GM19099 (cell line): ENCODE measurements around the gene DSCAML1.

Experiments used
- POLR2A ChIP-seq: IDR thresholded peaks from 3 replicates; pipeline ENCODE4 v1.6.1; 2011; ENCODE audit warnings: low read depth; ENCODE audit not compliant: insufficient read length; ENCODE audit errors: extremely low read depth

DSCAML1 gene

DNA sequence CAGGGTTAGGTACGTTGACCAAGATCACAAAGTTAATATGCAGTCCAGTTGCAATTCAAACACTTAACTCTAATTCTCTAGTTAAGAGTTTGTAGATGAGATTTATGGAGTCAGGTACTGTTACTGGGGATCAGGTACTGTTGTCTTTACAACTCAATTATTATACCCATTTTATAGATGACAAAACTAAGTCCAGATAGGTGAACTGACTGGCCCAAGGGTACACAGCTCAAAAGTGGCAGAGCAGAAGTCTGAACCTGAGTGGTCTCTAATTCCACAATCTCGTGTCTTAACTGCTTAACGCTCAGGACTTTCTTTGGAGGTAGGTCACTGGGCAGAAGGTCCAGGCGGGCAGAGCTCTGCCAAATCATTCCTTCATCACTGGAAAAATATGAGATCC, 77.5 kb downstream of the DSCAML1 start:
- TF ChIP-seq POLR2A, result no peak

DNA sequence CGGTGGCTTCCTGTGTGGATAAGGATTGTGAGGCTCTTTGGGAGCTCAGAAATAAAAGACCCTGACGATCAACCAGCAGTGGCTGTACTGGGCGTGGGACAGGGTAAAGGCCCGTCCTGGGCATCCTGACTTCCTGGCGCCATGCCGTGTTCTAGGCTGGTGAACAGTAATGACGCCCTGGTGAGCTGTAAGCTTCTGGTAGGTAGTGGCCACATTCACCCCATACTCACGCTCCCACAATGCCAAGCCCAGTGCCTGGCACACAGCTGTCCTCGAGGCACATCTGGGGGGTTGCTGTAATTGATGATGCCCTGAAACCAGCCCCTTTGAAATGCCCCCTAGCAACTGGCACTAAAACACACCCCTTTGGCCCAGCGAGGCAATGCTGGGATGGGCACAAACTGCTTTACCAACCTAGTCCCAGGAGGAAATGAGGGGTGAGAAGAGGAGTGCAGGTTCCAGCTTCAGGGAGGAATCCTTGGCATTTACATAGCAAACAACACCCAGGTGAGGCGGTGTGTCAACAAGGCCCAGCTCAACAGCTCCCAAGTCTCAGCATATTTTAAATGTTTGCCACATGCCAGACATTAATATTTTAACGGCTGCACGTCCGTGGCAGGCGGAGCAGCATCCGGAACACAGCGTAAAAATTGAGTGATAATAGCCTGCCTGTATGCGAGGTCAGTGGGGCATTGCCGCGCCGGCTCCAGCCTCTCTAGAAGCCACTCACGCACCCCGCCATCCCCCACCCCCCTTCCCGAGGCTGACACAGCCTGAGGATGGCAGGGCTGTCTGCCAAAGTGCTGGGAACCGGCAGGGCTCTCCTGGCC, 79.3 kb downstream of the DSCAML1 start:
- TF ChIP-seq POLR2A, result no peak

DNA sequence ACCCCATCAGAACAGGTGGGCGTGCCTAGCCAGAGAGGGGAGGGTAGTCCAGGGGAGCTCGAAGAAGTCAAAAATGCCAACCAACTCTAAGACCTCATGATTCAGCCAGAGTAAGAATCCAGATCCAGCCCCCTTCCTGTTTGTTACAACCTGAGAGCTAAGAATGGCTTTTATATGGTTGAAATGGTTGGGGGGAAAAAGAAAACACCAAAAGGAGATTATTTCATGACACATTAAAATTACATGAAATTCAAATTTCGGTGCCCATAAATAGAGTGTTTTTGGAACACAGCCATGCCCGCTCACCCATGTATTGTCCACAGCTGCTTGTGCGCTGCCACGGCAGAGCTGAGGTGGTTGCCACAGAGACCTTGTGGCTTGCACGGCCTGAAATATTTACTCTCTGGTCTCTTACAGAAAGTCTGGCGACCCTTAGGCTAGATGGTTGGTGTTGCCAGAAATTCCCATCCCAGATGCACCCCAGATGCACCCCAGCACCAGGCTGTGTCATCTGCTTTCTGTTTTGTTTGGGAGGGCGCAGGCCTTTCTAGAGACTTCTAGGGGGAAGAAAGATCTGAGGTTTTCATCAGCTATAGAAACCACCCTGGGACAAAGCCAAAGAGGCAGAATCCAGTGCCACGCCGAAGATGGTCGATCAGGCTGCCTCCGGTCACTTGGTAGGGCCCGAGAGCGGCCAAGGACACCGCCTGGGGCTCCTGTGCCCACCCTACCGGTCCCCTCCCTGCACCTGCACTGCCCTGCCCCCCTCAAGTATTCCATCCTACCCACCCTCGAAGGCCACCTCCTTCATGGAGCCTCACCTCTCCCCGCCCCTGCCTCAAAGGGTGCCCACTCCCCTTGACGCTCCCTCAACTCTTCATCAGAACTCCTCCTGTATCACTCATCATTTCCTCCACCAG, 80.2 kb downstream of the DSCAML1 start:
- TF ChIP-seq POLR2A, result no peak

DNA sequence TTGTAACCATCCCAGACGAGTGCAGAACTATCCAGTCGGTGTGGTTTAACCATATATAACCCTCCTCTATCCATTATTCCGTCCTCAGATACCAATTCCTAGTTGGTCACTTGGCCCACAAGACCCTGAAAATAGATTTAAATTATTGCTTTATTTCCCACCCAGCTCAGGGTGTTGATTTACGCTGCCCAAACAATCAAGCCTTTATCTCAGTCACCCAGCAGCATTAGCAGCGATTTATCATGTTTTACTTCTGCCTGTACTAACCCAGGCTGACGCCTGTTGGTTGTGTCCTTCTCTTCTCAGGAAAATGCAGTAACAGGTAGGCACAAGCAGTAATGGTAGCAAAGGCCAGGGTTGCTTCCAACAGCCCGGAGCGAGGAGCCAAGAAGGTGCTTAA, 81.2 kb downstream of the DSCAML1 start:
- no peak for TF ChIP-seq POLR2A

DNA sequence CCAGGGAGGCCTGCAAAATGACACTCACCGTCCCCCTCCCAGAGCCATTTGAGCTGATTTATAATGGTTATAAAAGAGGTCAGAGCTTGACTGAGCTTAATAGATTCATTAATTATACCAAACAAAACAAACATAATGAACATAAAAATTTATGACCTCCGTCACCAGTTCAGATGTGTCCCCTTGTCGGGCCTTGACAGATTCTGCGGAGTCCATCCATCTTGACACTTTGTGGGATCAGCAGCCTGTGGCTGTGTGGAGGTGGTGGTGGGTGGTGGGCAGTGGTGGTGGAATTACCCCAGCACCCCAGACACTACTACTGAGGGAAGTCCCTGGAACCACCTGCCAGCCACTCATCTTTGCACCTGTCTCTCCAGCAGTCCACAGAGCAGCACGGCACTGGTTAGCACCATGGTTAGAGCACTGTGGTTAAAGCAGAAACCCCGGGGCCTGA, 83.5 kb downstream of the DSCAML1 start:
- TF ChIP-seq POLR2A, result no peak

DNA sequence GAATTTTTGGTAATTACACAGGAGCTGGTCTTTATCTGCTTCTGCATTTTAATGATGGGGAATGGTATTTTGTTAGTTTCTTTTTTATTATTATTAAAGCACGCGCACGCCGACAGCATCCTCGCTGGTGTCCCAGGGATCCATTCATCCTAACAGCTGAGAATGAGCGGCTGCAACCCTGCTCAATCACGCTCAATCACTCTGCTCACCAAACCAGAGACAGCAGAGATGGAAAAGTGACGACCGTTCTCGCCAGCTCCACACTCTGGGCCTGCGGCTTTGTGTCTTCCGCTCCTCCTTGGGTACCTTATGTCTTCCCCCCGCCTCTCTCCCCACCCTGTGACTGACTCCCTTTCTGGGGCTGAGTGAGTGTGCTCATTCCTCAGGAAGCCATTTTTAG, 84.5 kb downstream of the DSCAML1 start:
- TF ChIP-seq POLR2A, result no peak

DNA sequence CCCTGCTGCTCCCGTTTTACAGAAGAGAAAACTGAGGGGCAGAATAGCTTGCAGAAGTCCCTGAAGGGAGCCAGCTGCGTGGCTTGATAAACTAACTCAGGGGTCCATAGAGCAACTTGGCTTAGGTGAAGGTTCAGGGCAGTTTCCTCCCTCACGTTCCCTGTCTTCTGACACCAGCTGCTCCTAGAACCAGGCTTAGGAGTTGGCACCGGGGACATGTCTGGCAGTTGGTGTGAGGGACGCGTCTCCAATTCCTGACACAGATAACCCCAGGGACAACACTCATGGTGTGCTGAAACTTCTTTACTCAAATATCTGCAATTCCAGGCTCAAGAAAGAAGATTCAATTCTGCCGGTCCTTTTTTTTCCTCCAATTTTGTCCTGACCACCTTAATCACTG, 85.7 kb downstream of the DSCAML1 start:
- TF ChIP-seq POLR2A, result no peak

DNA sequence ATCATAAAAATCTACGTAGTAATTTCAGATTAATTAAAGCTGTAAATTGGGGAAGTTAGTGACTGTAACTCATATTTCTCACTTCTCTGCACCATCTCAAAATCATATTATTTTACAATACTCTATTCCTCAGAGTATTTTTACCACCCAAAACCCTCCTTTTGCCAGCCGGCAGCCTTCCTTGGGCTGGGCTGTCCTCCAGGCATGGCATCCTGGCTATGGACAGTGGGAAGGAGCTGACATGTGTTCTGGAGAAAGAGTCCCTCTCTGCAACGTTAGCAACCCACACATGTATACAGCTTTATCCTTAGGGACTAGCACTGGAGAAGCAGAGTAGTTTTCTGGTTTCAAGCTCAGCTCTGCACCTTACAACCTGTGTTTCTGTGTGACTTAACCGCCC, 86.8 kb downstream of the DSCAML1 start:
- no peak for TF ChIP-seq POLR2A

DNA sequence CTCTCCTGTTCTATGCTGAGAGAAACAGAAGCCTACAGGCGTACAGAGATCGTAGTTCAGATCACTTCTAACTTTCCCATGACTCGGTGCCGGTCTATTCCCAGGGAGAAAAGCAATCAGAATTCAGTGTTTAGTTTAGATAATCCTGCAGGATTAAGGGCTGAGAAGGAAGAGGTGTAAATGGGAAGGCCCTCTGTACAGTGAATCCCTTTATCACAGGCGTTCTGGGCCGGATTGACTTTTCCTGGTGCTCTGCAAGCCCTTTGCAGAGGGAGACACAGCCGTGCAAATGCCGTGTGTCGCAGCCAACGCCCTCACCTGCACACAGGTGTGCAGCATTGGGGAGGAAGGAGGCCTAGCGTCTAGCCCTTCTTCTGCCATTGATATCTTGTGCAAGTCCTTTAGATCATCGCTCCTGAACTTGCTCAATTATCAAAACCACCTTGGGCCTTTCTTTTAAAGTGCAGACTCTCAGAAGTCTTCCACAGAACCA, 90.6 kb downstream of the DSCAML1 start:
- TF ChIP-seq POLR2A, result no peak

DNA sequence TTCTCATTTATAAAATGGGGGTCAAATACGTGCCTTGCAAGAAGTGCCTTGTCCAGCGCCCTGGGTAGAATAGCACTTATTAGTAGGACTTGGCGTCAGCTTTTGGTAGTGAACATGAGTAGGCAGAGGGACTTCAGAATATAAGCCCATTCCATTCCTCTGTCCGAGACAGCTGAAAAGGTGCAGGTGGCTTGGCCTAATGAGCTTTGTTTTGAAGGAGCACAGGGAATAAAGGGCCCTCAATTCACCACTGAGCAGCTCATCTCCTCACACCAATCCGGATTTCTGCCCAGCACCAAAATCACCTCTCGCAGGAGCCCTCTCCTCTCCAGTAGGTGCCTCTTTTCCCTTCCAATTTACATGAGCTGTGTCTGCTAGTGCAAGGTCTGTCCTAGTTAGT, 91.2 kb downstream of the DSCAML1 start:
- TF ChIP-seq POLR2A, result no peak

DNA sequence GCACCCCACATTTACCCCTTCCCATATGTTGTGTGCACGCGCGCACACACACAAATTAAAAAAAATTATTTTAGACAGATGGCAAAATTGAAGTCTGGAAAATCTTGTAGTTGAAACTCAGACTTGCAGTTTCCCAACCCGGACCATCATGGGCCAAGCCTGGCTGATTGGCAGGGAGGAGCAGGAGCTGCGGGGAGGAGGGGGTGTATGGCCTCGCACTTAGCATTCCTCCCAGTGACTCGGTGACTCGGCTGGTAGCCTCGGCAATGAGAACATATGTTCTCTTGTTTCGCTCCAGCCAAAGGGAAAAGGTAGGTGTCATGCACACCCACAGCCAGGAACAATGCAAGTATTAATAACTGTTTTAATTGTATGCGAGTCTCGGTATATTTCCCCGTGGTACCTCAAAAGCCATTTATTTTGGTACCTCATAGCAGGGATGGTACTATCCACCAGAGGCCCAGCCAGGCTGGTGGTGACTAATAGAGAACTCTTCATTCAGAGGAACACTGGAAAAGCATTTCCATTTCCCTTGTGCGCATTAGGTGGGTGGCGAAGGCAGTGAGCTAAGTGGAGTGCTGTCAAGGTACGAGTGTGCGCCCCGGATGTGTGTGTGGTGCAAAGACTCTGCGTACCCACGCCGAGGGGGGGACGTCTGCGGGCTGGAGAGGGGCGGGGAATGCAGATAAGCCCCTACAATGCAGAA, 92.5 kb downstream of the DSCAML1 start:
- no peak for TF ChIP-seq POLR2A

DNA sequence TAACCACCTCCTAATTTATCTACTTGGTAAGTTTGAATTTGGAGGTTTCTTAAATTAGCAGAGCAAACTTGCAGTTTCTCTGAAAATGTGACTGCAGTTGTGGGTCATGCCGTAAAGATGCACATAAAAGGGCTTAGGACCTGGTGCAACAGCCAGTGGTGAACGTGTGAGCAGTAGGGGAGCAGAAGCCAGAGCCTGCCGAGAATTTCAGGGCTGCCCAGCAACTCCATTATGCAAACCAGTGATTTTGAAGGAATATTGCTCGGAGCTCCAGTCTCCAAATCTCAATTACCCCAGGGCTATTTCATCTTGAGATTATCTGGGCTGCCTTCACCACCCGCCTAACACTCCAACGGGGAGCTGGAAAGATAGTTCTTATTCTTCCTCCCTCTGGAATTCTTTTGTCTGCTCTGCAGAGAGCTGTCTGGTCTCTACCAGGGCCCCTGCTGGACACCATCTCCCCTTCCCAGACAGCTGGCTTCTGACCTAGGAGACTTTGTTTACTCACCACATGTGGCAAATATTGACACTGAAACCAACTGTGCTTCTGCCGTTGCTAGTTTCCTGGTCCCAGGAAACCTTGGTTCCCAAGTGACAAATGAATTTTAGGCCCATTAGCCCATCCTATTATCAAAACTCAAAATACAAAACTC, 93.9 kb downstream of the DSCAML1 start:
- TF ChIP-seq POLR2A, result no peak

DNA sequence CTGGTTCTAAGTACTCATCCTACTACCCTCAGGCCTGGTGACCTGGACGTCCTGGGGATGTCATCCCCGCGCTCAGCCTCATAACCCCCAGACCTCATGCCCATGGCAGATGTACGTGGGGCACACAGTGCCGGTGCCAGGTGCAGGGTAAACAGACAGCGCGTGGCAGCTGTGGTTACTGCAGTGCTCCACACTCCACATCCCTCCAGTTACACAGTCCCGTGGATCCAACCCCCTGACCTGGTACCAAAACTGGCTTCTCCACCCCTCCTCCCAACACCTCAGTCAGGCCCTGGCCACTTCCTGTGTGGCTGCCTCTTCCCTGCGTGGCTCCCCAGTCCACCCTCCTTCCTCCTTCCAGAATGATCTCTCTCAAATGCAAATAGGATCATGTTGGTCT, 95.2 kb downstream of the DSCAML1 start:
- TF ChIP-seq POLR2A, result no peak

DNA sequence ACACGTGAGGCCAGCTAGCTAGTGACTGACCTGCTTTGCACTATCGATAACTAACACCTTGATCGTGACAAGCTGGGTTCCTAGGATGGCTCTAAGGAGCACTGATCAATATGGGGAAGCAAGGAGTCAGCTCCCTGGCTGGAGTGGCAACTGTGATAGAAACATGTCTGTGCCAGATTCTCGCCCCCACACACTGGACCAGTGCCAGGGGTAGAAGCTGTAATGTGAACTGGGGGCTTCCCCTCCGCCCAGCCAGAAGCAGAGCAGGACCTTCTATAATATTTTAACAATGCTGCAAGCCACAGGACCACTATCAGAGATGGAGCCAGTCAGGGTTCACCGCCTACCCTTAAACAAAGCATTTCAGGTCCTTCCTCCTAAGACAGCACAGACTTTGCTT, 96.5 kb downstream of the DSCAML1 start:
- TF ChIP-seq POLR2A, result no peak

DNA sequence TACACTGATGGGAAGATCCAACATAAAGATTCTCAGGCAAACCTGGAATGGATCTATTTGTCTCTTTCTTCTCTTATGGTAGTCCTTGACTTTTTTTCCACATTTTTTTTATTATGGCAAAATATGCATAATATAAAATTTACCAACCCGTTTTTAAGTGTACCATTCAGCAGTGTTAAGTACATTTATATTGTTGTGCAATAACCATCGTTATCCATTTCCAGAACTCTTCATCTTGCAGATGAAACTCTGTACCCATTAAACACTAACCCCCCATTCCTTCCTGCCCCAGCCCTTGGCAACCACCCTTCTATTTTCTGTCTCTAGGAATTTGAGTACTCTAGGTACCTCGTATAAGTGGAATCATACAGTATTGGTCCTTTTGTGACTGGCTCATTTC, 99.7 kb downstream of the DSCAML1 start:
- no peak for TF ChIP-seq POLR2A

DNA sequence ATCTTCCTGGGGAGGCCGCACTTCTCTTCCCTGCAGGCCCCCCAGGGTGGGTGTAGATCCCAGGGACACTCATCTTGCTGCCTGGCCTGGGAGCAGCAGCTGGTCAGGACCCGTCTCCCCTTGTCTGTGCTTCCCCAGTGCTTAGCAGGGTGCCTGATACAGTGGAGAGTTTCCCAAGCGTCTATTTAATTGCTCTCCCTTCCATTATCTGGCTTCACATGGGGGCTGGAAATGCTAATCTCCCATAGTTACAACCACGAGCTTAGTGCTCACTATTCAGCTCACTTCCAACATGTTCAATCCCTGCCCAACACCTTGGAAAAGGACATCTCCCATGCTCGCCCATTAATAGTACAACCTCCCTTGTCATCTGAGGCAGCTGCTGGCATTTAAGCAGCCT, 100.5 kb downstream of the DSCAML1 start:
- no peak for TF ChIP-seq POLR2A
